Measurements from ENCODE around the gene SH3RF3. TPM values are rescaled to one million over a fixed set of nuclear protein-coding genes. Genes with fewer than 3 reads are reported as not detected.

Gene SH3RF3
- polyA plus RNA-seq, 1 donor (not counting 4 experiments of a cell fraction or from before 2014, with no cell fraction given), result 0.08 TPM

DNA sequence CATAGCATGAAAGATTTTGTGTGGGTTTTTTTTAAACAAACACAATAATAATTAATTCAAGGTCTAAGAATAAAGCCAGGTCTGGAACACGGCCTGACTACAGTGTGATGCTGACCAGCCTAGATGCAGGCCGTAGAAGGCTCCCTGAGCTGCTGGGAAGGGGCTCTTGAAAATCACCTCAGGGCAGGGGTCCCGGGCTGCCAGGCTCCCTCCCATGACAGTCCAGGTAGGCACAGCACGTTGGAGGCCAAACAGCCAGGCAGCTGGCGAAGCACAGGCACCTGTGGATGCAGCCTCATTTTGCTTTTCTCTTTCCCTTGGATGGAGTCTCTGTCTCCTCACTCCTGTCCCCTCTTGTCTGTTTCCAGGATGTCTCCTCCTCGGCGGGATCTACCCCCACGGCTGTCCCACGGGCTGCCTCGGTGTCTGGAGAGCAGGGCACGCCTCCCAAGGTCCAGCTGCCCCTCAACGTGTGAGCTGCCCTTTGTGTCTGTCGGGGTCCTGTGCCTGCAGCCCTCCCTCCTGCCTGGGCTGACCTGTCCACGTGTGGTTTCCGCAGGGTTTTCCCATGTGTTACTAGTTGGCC, 290.3 kb downstream of the SH3RF3 start:
- DNase-seq (ENCODE audit: low read depth, low spot score) (no peak), FAIRE-seq (no peak)
- H3K4me1 ChIP-seq (ENCODE audit: control insufficient read depth, extremely low read depth, insufficient read depth, low read length), result no peaks in the 10 kb centered on the region
- no peaks in the 10 kb centered on the region for H3K9me1 ChIP-seq (ENCODE audit: control insufficient read depth, extremely low read depth, insufficient read depth, low read length)
- dilution Hi-C loops (cut with MboI; ENCODE audit: extremely low pct_ligation_motif_present, low sequenced_read_pairs), result no loop called here
- no peak for TF ChIP-seq EZH2 (IDR thresholded peaks at IDR 0.05; ENCODE audit: low read length)
- TF ChIP-seq, protein P1, sequence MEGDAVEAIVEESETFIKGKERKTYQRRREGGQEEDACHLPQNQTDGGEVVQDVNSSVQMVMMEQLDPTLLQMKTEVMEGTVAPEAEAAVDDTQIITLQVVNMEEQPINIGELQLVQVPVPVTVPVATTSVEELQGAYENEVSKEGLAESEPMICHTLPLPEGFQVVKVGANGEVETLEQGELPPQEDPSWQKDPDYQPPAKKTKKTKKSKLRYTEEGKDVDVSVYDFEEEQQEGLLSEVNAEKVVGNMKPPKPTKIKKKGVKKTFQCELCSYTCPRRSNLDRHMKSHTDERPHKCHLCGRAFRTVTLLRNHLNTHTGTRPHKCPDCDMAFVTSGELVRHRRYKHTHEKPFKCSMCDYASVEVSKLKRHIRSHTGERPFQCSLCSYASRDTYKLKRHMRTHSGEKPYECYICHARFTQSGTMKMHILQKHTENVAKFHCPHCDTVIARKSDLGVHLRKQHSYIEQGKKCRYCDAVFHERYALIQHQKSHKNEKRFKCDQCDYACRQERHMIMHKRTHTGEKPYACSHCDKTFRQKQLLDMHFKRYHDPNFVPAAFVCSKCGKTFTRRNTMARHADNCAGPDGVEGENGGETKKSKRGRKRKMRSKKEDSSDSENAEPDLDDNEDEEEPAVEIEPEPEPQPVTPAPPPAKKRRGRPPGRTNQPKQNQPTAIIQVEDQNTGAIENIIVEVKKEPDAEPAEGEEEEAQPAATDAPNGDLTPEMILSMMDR (optimal IDR thresholded peaks at IDR 0.05 in 1 of 3, IDR thresholded peaks at IDR 0.05 in 1 of 3, conservative IDR thresholded peaks at IDR 0.05 in 1 of 3; ENCODE audit: extremely low read depth in 1 of 3, insufficient read depth in 2 of 3, low read length in 3 of 3), result no peak
- H3K27me3 ChIP-seq (ENCODE audit: control insufficient read depth, extremely low read depth, insufficient read depth, low read length), result peaks cover 44% of the 10 kb centered on the region
- H3K4me2 ChIP-seq (ENCODE audit: control insufficient read depth, extremely low read depth, insufficient read depth, low read depth, low read length), result no peak overlapping the region
- H3K4me3 ChIP-seq (ENCODE audit: control insufficient read depth in 2 of 3, extremely low read depth in 1 of 3, insufficient read depth in 2 of 3, low read depth in 1 of 3, low read length in 3 of 3), result no peak overlapping the region
- H4K20me1 ChIP-seq (ENCODE audit: control insufficient read depth, extremely low read depth, insufficient read depth, low read length), result no peaks in the 10 kb centered on the region
- no peaks in the 10 kb centered on the region for H3K9me3 ChIP-seq (ENCODE audit: control insufficient read depth, low read depth, low read length)
- H2AFZ ChIP-seq (ENCODE audit: control insufficient read depth, low read length), result no peak overlapping the region
- H3K36me3 ChIP-seq (ENCODE audit: control insufficient read depth in 2 of 2, extremely low read depth in 1 of 2, insufficient read depth in 2 of 2, low read length in 2 of 2), result no peaks in the 10 kb centered on the region
- no peak overlapping the region for H3K27ac ChIP-seq (ENCODE audit: control insufficient read depth, insufficient read depth, low read length)
- no peaks in the 10 kb centered on the region for H3K79me2 ChIP-seq (ENCODE audit: control insufficient read depth, insufficient read depth, low read length)
- H3K9ac ChIP-seq (ENCODE audit: control insufficient read depth, extremely low read depth, insufficient read depth, low read length), result no peak overlapping the region

DNA sequence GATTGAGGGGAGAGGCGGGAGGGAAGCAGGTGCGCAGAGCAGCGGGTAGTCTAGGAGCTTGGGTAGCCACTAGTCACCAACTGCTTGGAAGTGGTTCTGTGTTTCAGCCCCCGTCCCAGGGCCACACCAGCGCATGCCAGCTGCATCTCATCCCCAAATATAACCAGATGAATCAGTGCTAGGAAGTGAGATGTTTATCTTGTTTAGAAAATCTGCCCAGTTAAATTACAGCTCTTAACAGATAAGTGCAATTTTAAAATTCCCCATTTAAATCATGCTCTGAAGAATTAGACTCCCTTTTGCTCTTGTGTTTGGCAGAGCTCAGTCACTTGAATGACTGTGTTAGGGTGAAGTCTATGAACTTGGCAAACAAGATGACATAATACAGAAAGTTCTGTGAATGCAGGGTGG, 291.0 kb downstream of the SH3RF3 start:
- H3K36me3 ChIP-seq (ENCODE audit: control insufficient read depth in 2 of 2, extremely low read depth in 1 of 2, insufficient read depth in 2 of 2, low read length in 2 of 2), result no peaks in the 10 kb centered on the region
- H3K4me1 ChIP-seq (ENCODE audit: control insufficient read depth, extremely low read depth, insufficient read depth, low read length), result no peaks in the 10 kb centered on the region
- no peak overlapping the region for H3K4me3 ChIP-seq (ENCODE audit: control insufficient read depth in 2 of 3, extremely low read depth in 1 of 3, insufficient read depth in 2 of 3, low read depth in 1 of 3, low read length in 3 of 3)
- H3K9ac ChIP-seq (ENCODE audit: control insufficient read depth, extremely low read depth, insufficient read depth, low read length), result no peak overlapping the region
- H3K4me2 ChIP-seq (ENCODE audit: control insufficient read depth, extremely low read depth, insufficient read depth, low read depth, low read length), result no peak overlapping the region
- DNase-seq (ENCODE audit: low read depth, low spot score), result no peak
- dilution Hi-C loops (cut with MboI; ENCODE audit: extremely low pct_ligation_motif_present, low sequenced_read_pairs), result no loop called here
- H4K20me1 ChIP-seq (ENCODE audit: control insufficient read depth, extremely low read depth, insufficient read depth, low read length), result no peaks in the 10 kb centered on the region
- TF ChIP-seq, protein P1 (optimal IDR thresholded peaks at IDR 0.05 in 1 of 3, IDR thresholded peaks at IDR 0.05 in 1 of 3, conservative IDR thresholded peaks at IDR 0.05 in 1 of 3; ENCODE audit: extremely low read depth in 1 of 3, insufficient read depth in 2 of 3, low read length in 3 of 3), result no peak
- TF ChIP-seq EZH2 (IDR thresholded peaks at IDR 0.05; ENCODE audit: low read length), result peak; percentile 2
- no peak overlapping the region for H2AFZ ChIP-seq (ENCODE audit: control insufficient read depth, low read length)
- no peaks in the 10 kb centered on the region for H3K9me3 ChIP-seq (ENCODE audit: control insufficient read depth, low read depth, low read length)
- no peak overlapping the region for H3K27ac ChIP-seq (ENCODE audit: control insufficient read depth, insufficient read depth, low read length)
- no peaks in the 10 kb centered on the region for H3K79me2 ChIP-seq (ENCODE audit: control insufficient read depth, insufficient read depth, low read length)
- no peaks in the 10 kb centered on the region for H3K9me1 ChIP-seq (ENCODE audit: control insufficient read depth, extremely low read depth, insufficient read depth, low read length)
- peaks cover 44% of the 10 kb centered on the region for H3K27me3 ChIP-seq (ENCODE audit: control insufficient read depth, extremely low read depth, insufficient read depth, low read length)
- FAIRE-seq, result no peak

All from keratinocyte (primary cell).